Effector memory CD8-positive, alpha-beta T cell (primary cell): ENCODE measurements around the gene THBS2.
A peak's percentile ranks its signal among the peaks of the same experiment; 100 is the strongest.

Source experiments
- ATAC-seq: fragments of 150-1000 bp; cut with Tn5 transposase; replicated peaks from 2 replicates; pipeline ENCODE4 v1.10.0; 2021; ENCODE audit warnings: mild to moderate bottlenecking, moderate library complexity
- DNase-seq, 3 experiments: peaks; one replicate each; pipeline ENCODE4 v3.0.0; 2021
- H3K27ac Mint-ChIP-seq, 2 donors: one replicate each; pipeline ENCODE4 v1.8.0; 2022; ENCODE audit warnings: mild to moderate bottlenecking in 2 of 2, mixed read lengths in 2 of 2, moderate library complexity in 2 of 2
- H3K27me3 Mint-ChIP-seq, 2 donors: one replicate each; pipeline ENCODE4 v1.8.0; 2022; ENCODE audit warnings: mixed read lengths in 2 of 2
- H3K36me3 Mint-ChIP-seq: one replicate; pipeline ENCODE4 v1.8.0; 2022; ENCODE audit warnings: mild to moderate bottlenecking, moderate library complexity, mixed read lengths; ENCODE audit not compliant: insufficient read depth
- H3K4me1 Mint-ChIP-seq, 2 donors: one replicate each; pipeline ENCODE4 v1.8.0; 2022; ENCODE audit warnings: low read depth in 2 of 2, mixed read lengths in 2 of 2
- H3K4me3 Mint-ChIP-seq, 2 donors: one replicate each; pipeline ENCODE4 v1.8.0; 2022; ENCODE audit warnings: mild to moderate bottlenecking in 2 of 2, mixed read lengths in 2 of 2, moderate library complexity in 2 of 2
- H3K9me3 Mint-ChIP-seq, 2 donors: one replicate each; pipeline ENCODE4 v1.8.0; 2022; ENCODE audit warnings: mixed read lengths in 2 of 2

THBS2 gene

DNA sequence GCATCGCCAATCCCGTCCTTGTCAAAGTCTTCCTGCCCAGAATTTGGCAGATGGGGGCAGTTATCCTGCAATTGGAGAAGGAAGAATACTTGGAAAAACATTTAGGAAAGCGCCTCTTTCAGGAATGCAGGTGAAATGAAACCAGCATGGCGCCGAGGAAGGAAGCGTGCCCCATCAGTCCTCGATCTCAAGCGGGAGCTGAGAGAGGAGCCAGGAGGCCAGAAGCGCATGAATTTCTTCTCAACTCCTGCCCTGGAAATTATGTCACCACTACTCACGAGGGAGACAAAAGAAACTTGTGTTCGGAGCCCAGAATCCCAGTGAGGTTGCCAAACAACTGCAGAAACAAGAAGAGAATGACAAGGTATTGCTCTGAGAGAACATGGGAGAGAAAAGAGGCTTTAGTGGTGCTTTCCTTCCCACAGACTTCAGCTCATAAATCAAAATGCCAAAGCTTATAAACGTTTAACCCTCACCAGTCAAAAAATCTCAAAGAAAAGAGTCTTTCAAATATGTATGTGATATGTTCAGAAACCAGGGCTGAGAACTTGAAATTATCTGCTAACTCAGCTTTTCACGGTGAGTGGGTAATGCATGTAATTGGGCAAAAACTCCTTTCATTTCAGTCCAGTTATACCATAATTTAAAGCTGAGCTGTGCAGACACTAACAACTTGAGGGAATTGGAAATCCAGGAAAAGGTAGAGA, 23.9 kb downstream of the THBS2 start:
- H3K27ac Mint-ChIP-seq, result no peak overlapping the region
- ATAC-seq (no peak), DNase-seq (no peak)
- no peaks in the 10 kb centered on the region for H3K36me3 Mint-ChIP-seq
- H3K4me1 Mint-ChIP-seq, result peaks cover 0 to 4% of the 10 kb centered on the region in 2 donors
- peaks cover 24 to 42% of the 10 kb centered on the region in 2 donors for H3K27me3 Mint-ChIP-seq
- H3K9me3 Mint-ChIP-seq, result peaks cover 11 to 18% of the 10 kb centered on the region in 2 donors
- H3K4me3 Mint-ChIP-seq, result no peak overlapping the region

DNA sequence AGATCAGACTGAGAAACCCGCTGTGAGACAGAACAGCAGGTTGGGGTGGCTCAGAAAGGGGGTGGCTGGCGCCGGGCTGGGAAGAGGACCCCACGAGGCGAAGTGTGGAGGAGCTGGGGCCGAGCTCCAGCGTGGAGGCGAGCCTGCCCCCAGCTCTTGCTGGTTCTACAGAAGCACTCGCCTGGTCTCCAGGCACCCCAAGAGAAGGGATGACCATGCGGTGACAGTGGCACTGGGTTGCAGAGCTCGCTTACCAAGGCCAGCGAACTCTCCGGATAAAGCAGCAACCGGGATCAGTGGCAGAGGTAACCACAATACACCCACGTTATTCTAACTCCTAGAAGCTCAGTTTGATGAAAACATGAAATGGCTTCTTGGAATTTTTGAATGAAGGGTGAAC, 26.5 kb downstream of the THBS2 start:
- DNase-seq, result no peak
- Mint-ChIP-seq H3K36me3 (no peaks in the 10 kb centered on the region), H3K27ac (no peak overlapping the region), H3K9me3 (no peaks in the 10 kb centered on the region), H3K4me3 (no peak overlapping the region), H3K4me1 (no peaks in the 10 kb centered on the region), H3K27me3 (peaks cover 29 to 49% of the 10 kb centered on the region in 2 donors)
- no peak for ATAC-seq

DNA sequence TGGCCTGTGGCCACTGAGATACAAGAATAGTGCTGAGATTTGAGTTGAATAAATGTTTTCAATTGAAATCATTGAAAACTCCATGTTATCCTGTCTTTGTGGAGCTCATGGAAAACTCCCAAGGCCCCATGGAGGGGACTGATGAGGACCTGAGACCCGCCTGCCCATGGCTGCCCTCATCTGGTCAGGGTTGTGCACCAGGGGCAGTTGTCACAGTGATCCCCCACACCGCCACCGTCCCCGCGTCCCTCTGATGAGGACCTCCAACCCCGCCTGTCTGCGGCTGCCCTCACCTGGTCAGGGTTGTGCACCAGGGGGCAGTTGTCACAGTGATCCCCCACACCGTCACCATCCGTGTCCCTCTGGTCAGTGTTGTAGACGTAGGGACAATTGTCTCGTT, 27.8 kb downstream of the THBS2 start:
- Mint-ChIP-seq H3K27ac (no peak overlapping the region), H3K36me3 (no peaks in the 10 kb centered on the region), H3K9me3 (no peaks in the 10 kb centered on the region), H3K27me3 (peaks cover 29 to 49% of the 10 kb centered on the region in 2 donors), H3K4me3 (no peak overlapping the region), H3K4me1 (no peaks in the 10 kb centered on the region)
- DNase-seq (no peak), ATAC-seq (no peak)

DNA sequence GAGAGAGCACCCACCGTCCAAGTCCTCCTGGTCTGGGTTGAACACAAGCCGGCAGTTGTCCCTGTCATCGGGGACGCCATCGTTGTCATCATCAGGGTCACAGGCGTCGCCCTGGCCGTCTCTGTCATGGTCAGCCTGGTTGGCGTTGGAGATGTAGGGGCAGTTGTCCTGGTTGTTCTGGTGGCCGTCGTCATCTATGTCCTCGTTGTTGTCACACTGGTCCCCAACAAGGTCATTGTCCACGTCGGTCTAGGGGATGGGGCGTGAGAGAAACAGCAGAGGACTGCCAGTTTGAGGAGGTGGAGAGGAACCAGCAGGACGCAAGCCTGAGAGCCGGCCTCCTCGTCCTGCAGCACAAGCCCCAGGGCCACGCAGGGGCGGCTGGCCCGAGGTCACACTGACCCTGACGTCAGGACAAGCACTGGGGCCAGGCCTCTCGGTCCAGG, 28.5 kb downstream of the THBS2 start:
- Mint-ChIP-seq H3K36me3 (no peaks in the 10 kb centered on the region), H3K4me3 (no peak overlapping the region), H3K27me3 (peaks cover 27 to 46% of the 10 kb centered on the region in 2 donors), H3K4me1 (no peaks in the 10 kb centered on the region), H3K9me3 (no peaks in the 10 kb centered on the region), H3K27ac (no peak overlapping the region)
- DNase-seq (no peak), ATAC-seq (no peak)

DNA sequence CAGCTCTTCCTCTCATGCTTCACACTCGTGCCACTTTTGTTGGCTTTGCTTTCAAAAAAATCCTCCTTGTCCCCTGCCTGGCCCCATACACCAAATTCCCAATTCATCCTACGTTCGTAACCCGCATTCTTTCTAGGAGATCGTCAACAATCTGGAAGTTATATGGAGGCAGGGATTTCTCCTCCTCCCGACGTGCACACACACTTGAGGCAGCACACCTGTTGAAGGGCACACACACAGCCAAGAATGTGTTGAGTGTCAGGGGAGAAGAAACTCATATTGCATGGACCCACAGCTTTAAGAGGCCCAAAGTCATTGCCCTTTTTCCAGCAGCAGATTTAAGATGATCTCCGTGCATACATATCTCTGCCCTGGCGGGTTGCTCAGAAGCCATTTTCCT, 28.9 kb downstream of the THBS2 start:
- H3K27ac Mint-ChIP-seq, result no peak overlapping the region
- ATAC-seq (no peak), DNase-seq (no peak)
- H3K4me1 Mint-ChIP-seq, result no peaks in the 10 kb centered on the region
- peaks cover 24 to 42% of the 10 kb centered on the region in 2 donors for H3K27me3 Mint-ChIP-seq
- H3K9me3 Mint-ChIP-seq, result no peaks in the 10 kb centered on the region
- no peak overlapping the region for H3K4me3 Mint-ChIP-seq
- no peaks in the 10 kb centered on the region for H3K36me3 Mint-ChIP-seq

DNA sequence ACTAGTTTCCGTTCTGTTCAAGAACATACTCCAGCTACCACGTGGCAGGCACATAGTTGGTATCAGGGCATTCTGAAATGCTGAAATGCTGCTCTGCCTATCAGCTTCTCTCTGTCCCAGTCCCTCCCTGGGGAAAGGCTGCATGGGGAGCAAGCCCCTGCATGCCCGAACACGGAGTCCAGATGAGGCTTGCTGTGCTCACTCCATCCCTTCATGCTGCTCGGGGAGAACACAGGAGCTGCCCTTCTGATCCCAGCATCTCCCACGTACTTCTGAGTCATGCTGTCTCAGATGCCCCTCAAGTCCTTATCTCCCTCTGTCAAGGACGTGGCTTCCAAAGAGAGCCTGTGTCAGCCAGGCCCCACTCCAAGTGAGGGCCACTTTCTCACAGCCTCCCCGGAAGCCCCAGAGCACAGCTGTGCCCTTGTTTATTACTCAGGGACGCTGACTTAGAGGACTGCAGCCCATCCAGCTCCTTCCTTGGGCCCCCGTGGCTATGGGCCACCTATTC, 29.4 kb downstream of the THBS2 start:
- Mint-ChIP-seq H3K27me3 (peaks cover 24 to 40% of the 10 kb centered on the region in 2 donors), H3K9me3 (peaks cover 0 to under 1% of the 10 kb centered on the region in 2 donors), H3K36me3 (no peaks in the 10 kb centered on the region), H3K27ac (no peak overlapping the region), H3K4me3 (no peak overlapping the region), H3K4me1 (no peaks in the 10 kb centered on the region)
- no peak for DNase-seq
- ATAC-seq, result no peak

DNA sequence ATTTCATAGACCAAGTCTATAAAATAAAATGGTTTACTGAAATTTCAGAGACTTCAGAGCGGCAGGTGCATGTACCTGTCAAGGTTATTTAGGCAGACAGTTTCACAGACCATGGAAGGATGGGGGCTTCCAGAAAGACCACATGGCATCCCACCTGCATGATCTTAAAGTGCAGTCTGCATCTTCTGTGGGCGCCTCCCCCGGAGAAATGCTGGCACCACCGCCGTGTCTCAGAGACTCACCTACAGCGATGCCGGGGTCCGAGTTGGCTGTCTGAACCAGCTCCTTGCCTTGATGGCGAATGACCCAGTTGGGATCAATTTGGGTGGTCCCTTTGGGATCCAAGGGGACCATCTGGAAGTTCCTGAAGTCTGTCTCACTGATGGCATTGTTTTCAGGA, 30.6 kb downstream of the THBS2 start:
- no peak for DNase-seq
- H3K36me3 Mint-ChIP-seq, result no peaks in the 10 kb centered on the region
- ATAC-seq, result no peak

DNA sequence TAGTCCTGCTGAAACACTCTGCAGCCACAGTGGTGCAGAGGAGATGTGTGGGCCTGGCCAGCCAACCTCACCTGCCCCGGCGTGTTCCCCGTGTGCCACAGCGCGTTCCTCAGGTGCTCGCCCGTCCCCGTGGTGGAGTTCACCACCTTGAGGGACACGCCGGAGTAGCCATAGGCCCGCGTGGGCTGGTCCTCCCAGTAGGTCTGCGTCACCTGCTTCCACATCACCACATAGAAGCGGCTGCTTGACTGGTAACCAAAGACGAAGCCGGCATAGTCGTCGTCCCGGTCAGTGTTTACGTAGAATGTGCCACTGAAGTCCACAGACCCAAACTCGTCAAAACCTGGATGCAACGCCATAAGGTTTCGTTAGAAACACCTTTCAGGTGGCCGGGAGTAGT, 31.5 kb downstream of the THBS2 start:
- DNase-seq (no peak), ATAC-seq (no peak)
- Mint-ChIP-seq H3K27me3 (peaks cover 24 to 31% of the 10 kb centered on the region in 2 donors), H3K9me3 (peaks cover 6 to 12% of the 10 kb centered on the region in 2 donors), H3K36me3 (no peaks in the 10 kb centered on the region), H3K4me3 (no peak overlapping the region), H3K27ac (no peak overlapping the region), H3K4me1 (peaks cover 0 to 3% of the 10 kb centered on the region in 2 donors)

More for the DNA sequence above, 30.6 kb downstream of the THBS2 start:
- Mint-ChIP-seq H3K27ac (no peak overlapping the region), H3K4me1 (no peaks in the 10 kb centered on the region), H3K4me3 (no peak overlapping the region), H3K27me3 (peaks cover 24 to 39% of the 10 kb centered on the region in 2 donors), H3K9me3 (peaks cover 6 to 12% of the 10 kb centered on the region in 2 donors)

DNA sequence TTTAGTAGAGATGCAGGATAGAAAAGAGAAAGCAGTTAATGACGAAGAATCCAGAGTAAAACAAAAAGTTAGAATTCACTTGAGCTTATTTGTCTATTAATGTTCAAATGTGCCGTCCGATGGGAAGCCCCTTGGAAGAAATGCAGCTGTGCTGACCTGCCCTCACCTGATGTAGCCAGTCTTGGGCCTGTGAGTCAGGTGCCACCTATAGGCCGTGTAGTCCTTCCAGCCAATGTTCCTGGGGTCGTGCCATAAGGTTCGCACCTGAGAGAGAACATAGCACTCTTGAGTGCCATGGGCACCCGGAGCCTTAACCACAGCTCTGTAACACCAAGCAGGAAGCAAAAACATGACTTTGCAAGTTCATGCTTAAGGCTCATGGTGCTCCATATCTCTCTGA, 32.4 kb downstream of the THBS2 start:
- DNase-seq, result no peak
- no peak overlapping the region for H3K27ac Mint-ChIP-seq
- ATAC-seq, result no peak
- no peaks in the 10 kb centered on the region for H3K36me3 Mint-ChIP-seq
- peaks cover 6 to 12% of the 10 kb centered on the region in 2 donors for H3K9me3 Mint-ChIP-seq
- H3K4me1 Mint-ChIP-seq, result peaks cover 0 to 3% of the 10 kb centered on the region in 2 donors
- H3K27me3 Mint-ChIP-seq, result peaks cover 16 to 22% of the 10 kb centered on the region in 2 donors
- no peak overlapping the region for H3K4me3 Mint-ChIP-seq

DNA sequence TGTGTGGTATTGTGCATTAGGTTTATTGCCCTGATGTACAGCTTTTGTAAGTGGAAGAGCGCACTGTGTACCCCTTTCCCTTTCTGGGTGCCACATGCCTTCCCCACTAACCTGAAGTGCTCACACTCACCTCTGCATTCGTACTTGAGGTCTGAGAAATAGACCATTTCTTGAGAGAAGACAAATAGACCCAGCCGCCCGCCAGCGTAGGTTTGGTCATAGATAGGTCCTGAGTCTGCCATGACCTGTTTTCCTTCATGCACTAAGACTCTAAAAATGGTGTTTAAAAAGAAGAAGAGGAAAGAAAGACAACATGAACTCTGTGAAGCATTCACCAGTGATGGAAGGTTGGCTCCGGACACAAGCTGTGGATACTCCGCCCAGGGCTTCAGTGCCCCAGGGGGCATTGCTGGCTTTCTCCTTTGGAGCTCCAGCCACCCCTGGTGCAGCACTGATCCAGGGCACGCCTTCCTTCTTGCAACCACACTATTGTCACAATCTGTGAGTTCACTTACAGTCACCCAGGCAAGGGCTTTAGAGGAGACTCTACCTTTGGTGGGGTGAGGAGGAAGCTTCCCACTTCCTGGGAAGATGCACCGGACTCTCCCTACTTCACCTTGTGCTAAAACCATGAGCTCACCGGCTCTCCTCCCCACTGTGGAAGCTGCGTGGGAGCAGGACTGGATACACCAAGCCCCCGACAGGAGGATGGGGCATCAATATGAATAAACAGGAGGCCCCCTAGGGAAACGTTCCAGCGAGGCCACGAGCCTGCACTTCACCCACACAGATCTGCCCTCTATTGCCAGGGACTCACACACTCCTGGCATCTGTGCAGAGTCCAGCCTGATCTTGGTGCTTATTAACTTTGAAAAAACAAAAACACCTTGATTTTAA, 33.3 kb downstream of the THBS2 start:
- H3K27ac Mint-ChIP-seq, result no peak overlapping the region
- no peaks in the 10 kb centered on the region for H3K36me3 Mint-ChIP-seq
- H3K9me3 Mint-ChIP-seq, result peaks cover 6 to 12% of the 10 kb centered on the region in 2 donors
- no peak overlapping the region for H3K4me3 Mint-ChIP-seq
- peaks cover 0 to 3% of the 10 kb centered on the region in 2 donors for H3K4me1 Mint-ChIP-seq
- ATAC-seq, result no peak
- DNase-seq, result no peak
- peaks cover 10 to 12% of the 10 kb centered on the region in 2 donors for H3K27me3 Mint-ChIP-seq

DNA sequence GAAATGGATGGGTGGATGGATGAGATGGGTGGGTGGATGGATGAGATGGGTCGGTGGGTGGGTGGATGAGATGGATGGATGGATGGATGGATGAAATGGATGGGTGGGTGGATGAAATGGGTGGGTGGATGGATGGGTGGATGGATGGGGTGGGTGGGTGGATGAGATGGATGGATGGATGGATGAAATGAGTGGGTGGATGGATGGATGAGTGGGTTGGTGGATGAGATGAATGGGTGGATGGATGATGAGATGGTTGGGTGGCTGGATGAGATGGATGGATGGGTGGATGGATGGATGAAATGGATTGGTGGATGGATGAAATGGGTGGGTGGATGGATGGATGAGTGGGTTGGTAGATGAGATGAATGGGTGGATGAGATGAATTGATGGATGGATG, 35.7 kb downstream of the THBS2 start:
- Mint-ChIP-seq H3K27ac (no peak overlapping the region), H3K4me3 (no peak overlapping the region), H3K36me3 (peaks cover 3% of the 10 kb centered on the region), H3K4me1 (peaks cover 2 to 3% of the 10 kb centered on the region in 2 donors), H3K9me3 (peaks cover 6 to 12% of the 10 kb centered on the region in 2 donors), H3K27me3 (no peaks in the 10 kb centered on the region)
- ATAC-seq (no peak), DNase-seq (no peak)

DNA sequence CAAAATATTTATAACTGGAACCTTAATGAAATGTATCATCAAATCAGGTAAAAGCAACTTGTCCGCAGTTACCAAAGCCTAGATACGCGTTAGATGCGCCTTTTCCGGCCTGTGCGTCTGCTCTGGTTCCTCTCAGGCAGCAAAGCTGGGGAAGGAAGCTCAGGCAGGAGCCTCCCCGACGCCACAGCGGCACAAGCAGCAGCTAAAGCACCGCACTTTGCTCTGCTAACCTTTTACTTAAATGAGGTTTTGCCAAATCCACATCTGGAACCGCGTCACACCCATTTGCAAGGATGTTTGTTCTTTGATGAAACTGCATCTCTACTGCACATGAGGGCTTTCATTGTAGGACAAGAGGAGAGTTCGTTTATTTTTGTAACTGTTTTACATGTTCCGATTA, 36.8 kb downstream of the THBS2 start:
- DNase-seq, result no peak
- no peak overlapping the region for H3K4me3 Mint-ChIP-seq

DNA sequence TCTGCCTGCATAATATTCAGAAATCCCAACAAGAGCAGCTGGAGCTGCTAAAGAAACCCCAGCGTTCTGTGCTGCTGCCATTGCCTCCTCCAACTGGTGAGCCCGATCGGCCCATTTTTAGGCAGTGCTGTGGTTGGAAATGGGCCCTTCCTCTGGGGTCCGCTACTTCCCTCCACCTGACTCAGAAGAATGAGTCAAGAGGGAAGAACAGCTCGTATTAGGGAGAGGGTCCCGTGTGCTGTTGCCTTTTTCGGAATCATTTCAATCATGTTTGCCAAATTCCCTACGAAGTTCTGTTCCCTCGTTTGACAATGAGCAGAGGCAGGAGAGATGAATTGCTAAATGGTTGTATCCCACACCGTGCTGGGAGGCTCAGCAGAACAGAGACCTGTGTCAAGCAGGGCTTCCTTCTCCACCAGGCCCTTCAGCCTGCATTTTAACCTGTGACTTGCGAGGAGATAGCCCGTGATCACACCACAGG, 38.4 kb downstream of the THBS2 start:
- no peak for DNase-seq
- Mint-ChIP-seq H3K27ac (peak overlapping the region; percentile 57 to 76), H3K9me3 (peaks cover 7 to 12% of the 10 kb centered on the region in 2 donors), H3K4me1 (peaks cover 2 to 9% of the 10 kb centered on the region in 2 donors), H3K4me3 (no peak overlapping the region), H3K27me3 (no peaks in the 10 kb centered on the region), H3K36me3 (peaks cover 3% of the 10 kb centered on the region)
- no peak for ATAC-seq

More for the DNA sequence above, 36.8 kb downstream of the THBS2 start:
- Mint-ChIP-seq H3K27ac (no peak overlapping the region), H3K36me3 (peaks cover 3% of the 10 kb centered on the region), H3K4me1 (peaks cover 2 to 8% of the 10 kb centered on the region in 2 donors), H3K9me3 (peaks cover 7 to 12% of the 10 kb centered on the region in 2 donors), H3K27me3 (no peaks in the 10 kb centered on the region)
- no peak for ATAC-seq
